ENCODE data around the gene TBC1D32. TPM values are rescaled to one million over a fixed set of nuclear protein-coding genes. Genes with fewer than 3 reads are reported as not detected.
A peak's percentile ranks its signal among the peaks of the same experiment; 100 is the strongest.
"Not testable (repeated sequence)": the region's sequence is repeated elsewhere in the genome, so short reads cannot be mapped to it uniquely, and the experiment has no call there.

TBC1D32 gene
- total and polyA plus RNA-seq, 4 donors = 1.2 to 31.7 (median 3.7) TPM

GRCh38 chr6:121076119-121076518 lies 258.2 kb downstream of the TBC1D32 start:
- no peak for TF ChIP-seq CTCF (IDR thresholded peaks at IDR 0.05; ENCODE audit: control extremely low read depth, extremely low read depth)
- WGBS, 2 donors = 88 to 92% methylated on average over 3 of the region's 3 CpGs
- no peak overlapping the region for H3K27ac ChIP-seq (ENCODE audit: low read depth in 1 of 2, low read length in 1 of 2)
- ATAC-seq (ENCODE audit: insufficient read depth, low FRiP score) = no peak
- H3K4me1 ChIP-seq (ENCODE audit: control insufficient read depth in 5 of 5, insufficient read depth in 5 of 5, low read length in 5 of 5) = no peaks in the 10 kb centered on the region
- no peak for DNase-seq
- no peaks in the 10 kb centered on the region for H3K9me3 ChIP-seq (ENCODE audit: control insufficient read depth in 4 of 4, insufficient read depth in 3 of 4, low read length in 3 of 4)
- no peaks in the 10 kb centered on the region for H3K36me3 ChIP-seq (ENCODE audit: control insufficient read depth in 4 of 4, insufficient read depth in 4 of 4, low read length in 4 of 4)
- no peak overlapping the region for H3K4me3 ChIP-seq
- H3K9ac ChIP-seq (ENCODE audit: insufficient read depth in 1 of 2, low read length in 2 of 2) = no peak overlapping the region
- no peaks in the 10 kb centered on the region for H3K27me3 ChIP-seq (ENCODE audit: control insufficient read depth in 3 of 3, insufficient read depth in 3 of 3, low read length in 2 of 3)

- peaks cover 0 to 12% (median 6%) of the 10 kb centered on the region in 4 donors for H3K9me3 ChIP-seq (ENCODE audit: control insufficient read depth in 4 of 4, insufficient read depth in 3 of 4, low read length in 3 of 4)
- not testable (repeated sequence) for H3K27ac ChIP-seq (ENCODE audit: low read depth in 1 of 2, low read length in 1 of 2); H3K27me3 ChIP-seq (ENCODE audit: control insufficient read depth in 3 of 3, insufficient read depth in 3 of 3, low read length in 2 of 3); H3K36me3 ChIP-seq (ENCODE audit: control insufficient read depth in 4 of 4, insufficient read depth in 4 of 4, low read length in 4 of 4); H3K4me1 ChIP-seq (ENCODE audit: control insufficient read depth in 5 of 5, insufficient read depth in 5 of 5, low read length in 5 of 5); DNase-seq; ATAC-seq (ENCODE audit: insufficient read depth, low FRiP score); H3K9ac ChIP-seq (ENCODE audit: insufficient read depth in 1 of 2, low read length in 2 of 2); H3K4me3 ChIP-seq
- WGBS, 2 donors = 96 to 99% methylated on average over 1 of the region's 1 CpG
Measured at GRCh38 chr6:121068749-121069148, 265.5 kb downstream of the TBC1D32 start.

GRCh38 chr6:121067381-121067780 lies 266.9 kb downstream of the TBC1D32 start:
- Histone ChIP-seq H3K27me3 (ENCODE audit: control insufficient read depth in 3 of 3, insufficient read depth in 3 of 3, low read length in 2 of 3) (no peaks in the 10 kb centered on the region), H3K4me1 (ENCODE audit: control insufficient read depth in 5 of 5, insufficient read depth in 5 of 5, low read length in 5 of 5) (no peaks in the 10 kb centered on the region), H3K9ac (ENCODE audit: insufficient read depth in 1 of 2, low read length in 2 of 2) (no peak overlapping the region), H3K27ac (ENCODE audit: low read depth in 1 of 2, low read length in 1 of 2) (no peak overlapping the region), H3K4me3 (no peak overlapping the region), H3K36me3 (ENCODE audit: control insufficient read depth in 4 of 4, insufficient read depth in 4 of 4, low read length in 4 of 4) (no peaks in the 10 kb centered on the region), H3K9me3 (ENCODE audit: control insufficient read depth in 4 of 4, insufficient read depth in 3 of 4, low read length in 3 of 4) (peaks cover 0 to 12% (median 6%) of the 10 kb centered on the region in 4 donors)
- no peak for TF ChIP-seq CTCF (IDR thresholded peaks at IDR 0.05; ENCODE audit: control extremely low read depth, extremely low read depth)
- no peak for ATAC-seq (ENCODE audit: insufficient read depth, low FRiP score)
- peak in 2 of 3 donors; percentile 90 for DNase-seq

GRCh38 chr6:121064345-121064744 lies 269.9 kb downstream of the TBC1D32 start:
- DNase-seq = no peak
- Histone ChIP-seq H3K9ac (ENCODE audit: insufficient read depth in 1 of 2, low read length in 2 of 2) (no peak overlapping the region), H3K4me1 (ENCODE audit: control insufficient read depth in 5 of 5, insufficient read depth in 5 of 5, low read length in 5 of 5) (no peaks in the 10 kb centered on the region), H3K36me3 (ENCODE audit: control insufficient read depth in 4 of 4, insufficient read depth in 4 of 4, low read length in 4 of 4) (no peaks in the 10 kb centered on the region), H3K27ac (ENCODE audit: low read depth in 1 of 2, low read length in 1 of 2) (no peak overlapping the region), H3K9me3 (ENCODE audit: control insufficient read depth in 4 of 4, insufficient read depth in 3 of 4, low read length in 3 of 4) (peaks cover 0 to 12% (median 6%) of the 10 kb centered on the region in 4 donors), H3K4me3 (no peak overlapping the region), H3K27me3 (ENCODE audit: control insufficient read depth in 3 of 3, insufficient read depth in 3 of 3, low read length in 2 of 3) (no peaks in the 10 kb centered on the region)
- ATAC-seq (ENCODE audit: insufficient read depth, low FRiP score) = no peak
- no peak for TF ChIP-seq CTCF (IDR thresholded peaks at IDR 0.05; ENCODE audit: control extremely low read depth, extremely low read depth)
- 88 to 90% methylated on average over 3 of the region's 3 CpGs for WGBS, 2 donors

Data from lung (tissue), 12 donors.